ENCODE results near the gene VPS9D1.

The VPS9D1 gene, protein sequence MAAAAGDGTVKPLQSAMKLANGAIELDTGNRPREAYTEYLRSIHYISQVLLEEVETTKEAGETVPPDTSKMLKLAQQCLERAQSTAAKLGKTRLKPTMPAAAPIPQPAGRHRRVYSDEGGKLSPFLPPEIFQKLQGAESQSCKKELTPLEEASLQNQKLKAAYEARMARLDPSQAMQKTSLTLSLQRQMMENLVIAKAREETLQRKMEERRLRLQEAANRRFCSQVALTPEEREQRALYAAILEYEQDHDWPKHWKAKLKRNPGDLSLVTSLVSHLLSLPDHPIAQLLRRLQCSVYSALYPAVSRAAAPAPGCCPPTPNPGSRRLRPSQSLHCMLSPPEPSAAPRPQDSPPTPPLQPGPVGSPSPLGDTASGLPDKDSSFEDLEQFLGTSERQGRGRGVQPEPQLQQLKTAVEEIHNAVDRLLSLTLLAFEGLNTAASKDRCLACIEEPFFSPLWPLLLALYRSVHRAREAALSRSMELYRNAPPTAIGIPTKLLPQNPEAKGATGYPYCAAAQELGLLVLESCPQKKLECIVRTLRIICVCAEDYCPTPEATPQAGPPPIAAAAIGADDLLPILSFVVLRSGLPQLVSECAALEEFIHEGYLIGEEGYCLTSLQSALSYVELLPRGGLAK

GRCh38 chr16:89720813-89721545 is at the start of gene VPS9D1, which contains the start of gene ZNF276:
Gene VPS9D1, minus strand, starts transcription at chr16:89720898. Its CDS starts 37 bp downstream, at chr16:89720861.
Gene ZNF276, plus strand, starts transcription at chr16:89721537. Its CDS starts 104 bp downstream, at chr16:89721641.
- DNase-seq (ENCODE audit: low spot score): peak; percentile 86
- in situ Hi-C loops (cut with MboI; ENCODE audit: low sequenced_read_pairs, unreplicated experiment): no loop called here
- TF ChIP-seq CTCF (IDR thresholded peaks at IDR 0.05; ENCODE audit: borderline replicate concordance, control extremely low read depth, extremely low read depth, insufficient read depth, missing control alignments): no peak

DNA sequence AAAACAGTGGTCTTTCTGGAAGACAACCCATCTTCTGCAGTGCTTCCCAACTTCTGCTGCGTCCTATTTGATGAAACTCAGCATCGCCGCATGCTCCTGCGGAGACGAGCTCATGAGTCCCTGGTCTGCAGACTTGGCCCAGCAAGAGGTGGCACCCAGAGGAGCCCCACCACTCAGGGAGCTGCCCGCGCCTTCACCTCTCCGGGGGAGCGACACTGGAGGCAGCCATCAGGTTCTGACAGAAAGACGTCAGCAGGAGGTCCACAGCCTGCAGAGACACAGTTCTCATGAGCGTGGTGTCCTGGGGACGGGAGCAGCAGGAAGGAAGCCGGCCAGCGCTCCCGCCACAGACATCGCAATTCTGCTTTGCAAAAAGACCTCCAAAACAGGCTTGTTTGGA is 49.7 kb upstream of the VPS9D1 start:
- TF ChIP-seq CTCF (IDR thresholded peaks at IDR 0.05; ENCODE audit: borderline replicate concordance, control extremely low read depth, extremely low read depth, insufficient read depth, missing control alignments): no peak
- in situ Hi-C loops (cut with MboI; ENCODE audit: low sequenced_read_pairs, unreplicated experiment): no loop called here
- no peak for DNase-seq (ENCODE audit: low spot score)

DNA sequence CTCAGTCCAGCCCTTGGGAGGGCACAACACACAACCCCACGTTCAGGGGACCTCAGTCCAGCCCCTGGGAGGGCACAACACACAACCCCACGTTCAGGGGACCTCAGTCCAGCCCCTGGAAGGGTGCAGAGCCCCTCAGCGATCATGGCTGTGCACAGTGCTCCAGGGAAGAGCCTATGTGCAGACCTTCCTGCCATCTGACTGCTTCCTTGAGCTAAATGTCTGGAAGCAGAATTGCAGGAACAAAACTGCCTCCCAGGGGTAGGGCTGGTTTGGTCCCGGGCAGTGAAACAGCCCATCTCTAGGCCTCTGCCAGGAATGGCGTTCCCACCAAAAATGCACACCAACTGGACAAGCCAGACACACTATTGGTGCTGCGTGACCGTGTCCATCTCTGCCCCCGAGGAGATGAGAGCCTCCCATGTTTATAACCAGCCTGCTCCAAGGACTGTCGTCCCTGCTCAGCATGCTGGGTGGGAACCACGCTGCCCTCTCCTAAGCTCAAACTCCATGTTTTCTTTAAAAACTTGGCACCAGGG is 44.7 kb upstream of the VPS9D1 start:
- TF ChIP-seq CTCF (IDR thresholded peaks at IDR 0.05; ENCODE audit: borderline replicate concordance, control extremely low read depth, extremely low read depth, insufficient read depth, missing control alignments): no peak
- no peak for DNase-seq (ENCODE audit: low spot score)
- in situ Hi-C loops (cut with MboI; ENCODE audit: low sequenced_read_pairs, unreplicated experiment): no loop called here

DNA sequence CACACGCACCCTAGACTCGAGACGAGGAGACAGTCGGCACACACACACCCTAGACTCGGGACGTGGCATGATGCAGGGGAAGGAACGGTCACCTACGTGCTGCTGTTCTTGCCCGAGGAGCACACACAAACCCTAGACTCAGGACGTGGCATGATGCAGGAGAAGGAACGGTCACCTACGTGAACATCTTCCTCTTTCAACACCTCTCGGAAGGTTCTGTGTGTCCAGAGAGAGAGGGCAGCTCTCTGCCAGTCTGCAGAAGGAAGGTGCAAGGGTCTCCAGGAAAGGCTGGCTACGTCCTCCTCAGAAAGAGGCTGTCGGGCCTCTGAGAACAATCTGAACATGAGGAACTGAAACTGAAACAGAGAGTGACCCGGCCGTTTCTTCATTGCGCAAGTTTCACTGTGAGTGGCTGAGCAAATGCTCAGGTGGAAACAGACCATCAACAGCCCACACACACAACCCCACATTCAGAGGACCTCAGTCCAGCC is 44.1 kb upstream of the VPS9D1 start:
- DNase-seq (ENCODE audit: low spot score): peak; percentile 86
- no peak for TF ChIP-seq CTCF (IDR thresholded peaks at IDR 0.05; ENCODE audit: borderline replicate concordance, control extremely low read depth, extremely low read depth, insufficient read depth, missing control alignments)
- in situ Hi-C loops (cut with MboI; ENCODE audit: low sequenced_read_pairs, unreplicated experiment): no loop called here

DNA sequence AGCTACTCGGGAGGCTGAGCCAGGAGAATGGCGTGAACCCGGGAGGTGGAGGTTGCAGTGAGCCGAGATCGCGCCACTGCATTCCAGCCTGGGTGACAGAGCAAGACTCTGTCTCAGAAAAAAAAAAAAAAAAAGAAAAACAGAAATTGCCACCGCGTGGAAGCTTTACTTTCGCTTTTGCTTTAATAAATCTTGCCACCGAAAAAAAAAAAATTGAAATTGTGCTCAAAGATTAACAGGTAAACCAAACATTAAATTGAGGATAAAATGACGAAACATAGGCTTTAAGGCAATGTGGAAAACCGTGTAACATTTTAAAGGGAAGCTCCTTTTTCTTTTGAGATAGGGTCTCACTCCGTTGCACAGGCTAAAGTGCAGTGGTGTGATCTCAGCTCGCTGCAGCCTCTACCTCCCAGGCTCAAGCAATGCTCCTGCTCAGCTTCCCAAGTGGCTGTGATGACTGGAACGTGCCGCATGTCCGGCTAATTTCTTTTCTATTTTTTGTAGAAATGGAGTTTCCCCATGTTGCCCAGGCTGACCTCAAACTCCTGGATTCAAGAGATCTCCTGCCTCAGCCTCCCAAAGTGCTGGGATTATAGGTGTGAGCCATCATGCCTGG is 40.7 kb upstream of the VPS9D1 start:
- TF ChIP-seq CTCF (IDR thresholded peaks at IDR 0.05; ENCODE audit: borderline replicate concordance, control extremely low read depth, extremely low read depth, insufficient read depth, missing control alignments): no peak
- no peak for DNase-seq (ENCODE audit: low spot score)
- in situ Hi-C loops (cut with MboI; ENCODE audit: low sequenced_read_pairs, unreplicated experiment): no loop called here

Data from GM13976 (cell line).